ENCODE results near the gene CTSZ. TPM values are rescaled to one million over a fixed set of nuclear protein-coding genes. Genes with fewer than 3 reads are reported as not detected.
A peak's percentile ranks its signal among the peaks of the same experiment; 100 is the strongest.
"Not testable (repeated sequence)": the region's sequence is repeated elsewhere in the genome, so short reads cannot be mapped to it uniquely, and the experiment has no call there.

Gene CTSZ
- total RNA-seq, result 55.1 TPM
- 165 TPM for polyA plus RNA-seq

- no peak for DNase-seq (ENCODE audit: extremely low spot score)
- 7% methylated on average over 82 of the region's 82 CpGs for WGBS
- peak within 1 kb of the TSS; percentile 35 for H3K27ac ChIP-seq (ENCODE audit: low read depth)
- peak within 1 kb of the TSS; percentile 77 for H3K4me3 ChIP-seq (ENCODE audit: low read depth, low read length)
- no peaks in the 10 kb centered on the region for H3K36me3 ChIP-seq (ENCODE audit: insufficient read depth)
- H3K4me1 ChIP-seq (ENCODE audit: insufficient read depth), result no peaks in the 10 kb centered on the region
Observed at GRCh38 chr20:59006864-59007664, at the start of gene CTSZ. TSS of gene CTSZ (minus strand) at chr20:59007254. CDS start at chr20:59007128, 126 bp downstream.

- no peak for DNase-seq (ENCODE audit: extremely low spot score)
- 60% methylated on average over 7 of the region's 7 CpGs for WGBS
- H3K4me3 ChIP-seq (ENCODE audit: low read depth, low read length), result no peak overlapping the region
- H3K4me1 ChIP-seq (ENCODE audit: insufficient read depth), result no peaks in the 10 kb centered on the region
- no peaks in the 10 kb centered on the region for H3K36me3 ChIP-seq (ENCODE audit: insufficient read depth)
- peak overlapping the region; percentile 10 for H3K27ac ChIP-seq (ENCODE audit: low read depth)
Observed at GRCh38 chr20:59055302-59055701, 48.2 kb upstream of the CTSZ start.

GRCh38 chr20:59051666-59052185 lies 44.7 kb upstream of the CTSZ start:
- no peak for DNase-seq (ENCODE audit: extremely low spot score)
- Histone ChIP-seq H3K4me1 (ENCODE audit: insufficient read depth) (no peaks in the 10 kb centered on the region), H3K36me3 (ENCODE audit: insufficient read depth) (no peaks in the 10 kb centered on the region), H3K4me3 (ENCODE audit: low read depth, low read length) (no peak overlapping the region), H3K27ac (ENCODE audit: low read depth) (no peak overlapping the region)
- WGBS, result 68% methylated on average over 6 of the region's 6 CpGs

GRCh38 chr20:59050437-59050836 lies 43.4 kb upstream of the CTSZ start:
- Histone ChIP-seq H3K4me3 (ENCODE audit: low read depth, low read length) (no peak overlapping the region), H3K36me3 (ENCODE audit: insufficient read depth) (no peaks in the 10 kb centered on the region), H3K27ac (ENCODE audit: low read depth) (no peak overlapping the region), H3K4me1 (ENCODE audit: insufficient read depth) (no peaks in the 10 kb centered on the region)
- 49% methylated on average over 1 of the region's 1 CpG for WGBS
- no peak for DNase-seq (ENCODE audit: extremely low spot score)

GRCh38 chr20:59048681-59049030 lies 41.6 kb upstream of the CTSZ start:
- 74% methylated on average over 2 of the region's 2 CpGs for WGBS
- H3K27ac ChIP-seq (ENCODE audit: low read depth), result no peak overlapping the region

GRCh38 chr20:59047938-59048680 lies 41.1 kb upstream of the CTSZ start:
- no peak overlapping the region for H3K27ac ChIP-seq (ENCODE audit: low read depth)
- DNase-seq (ENCODE audit: extremely low spot score), result peak; percentile 36
- no peaks in the 10 kb centered on the region for H3K36me3 ChIP-seq (ENCODE audit: insufficient read depth)
- WGBS, result 78% methylated on average over 5 of the region's 5 CpGs
- peaks cover under 1% of the 10 kb centered on the region for H3K4me1 ChIP-seq (ENCODE audit: insufficient read depth)
- no peak overlapping the region for H3K4me3 ChIP-seq (ENCODE audit: low read depth, low read length)

More at GRCh38 chr20:59048681-59049030, 41.6 kb upstream of the CTSZ start:
- no peaks in the 10 kb centered on the region for H3K4me1 ChIP-seq (ENCODE audit: insufficient read depth)
- no peaks in the 10 kb centered on the region for H3K36me3 ChIP-seq (ENCODE audit: insufficient read depth)
- no peak for DNase-seq (ENCODE audit: extremely low spot score)
- no peak overlapping the region for H3K4me3 ChIP-seq (ENCODE audit: low read depth, low read length)

- H3K36me3 ChIP-seq (ENCODE audit: insufficient read depth), result no peaks in the 10 kb centered on the region
Observed at GRCh38 chr20:59046862-59047261, 39.8 kb upstream of the CTSZ start.

GRCh38 chr20:59044796-59045195 lies 37.7 kb upstream of the CTSZ start:
- Histone ChIP-seq H3K36me3 (ENCODE audit: insufficient read depth) (no peaks in the 10 kb centered on the region), H3K4me1 (ENCODE audit: insufficient read depth) (peaks cover 9% of the 10 kb centered on the region), H3K27ac (ENCODE audit: low read depth) (no peak overlapping the region), H3K4me3 (ENCODE audit: low read depth, low read length) (no peak overlapping the region)
- DNase-seq (ENCODE audit: extremely low spot score), result no peak
- WGBS, result 65% methylated on average over 3 of the region's 3 CpGs

More at GRCh38 chr20:59046862-59047261, 39.8 kb upstream of the CTSZ start:
- H3K27ac ChIP-seq (ENCODE audit: low read depth), result no peak overlapping the region
- WGBS, result 81% methylated on average over 3 of the region's 3 CpGs
- H3K4me3 ChIP-seq (ENCODE audit: low read depth, low read length), result no peak overlapping the region
- H3K4me1 ChIP-seq (ENCODE audit: insufficient read depth), result peaks cover 3% of the 10 kb centered on the region
- no peak for DNase-seq (ENCODE audit: extremely low spot score)

- no peak overlapping the region for H3K27ac ChIP-seq (ENCODE audit: low read depth)
- no peak overlapping the region for H3K4me3 ChIP-seq (ENCODE audit: low read depth, low read length)
- H3K4me1 ChIP-seq (ENCODE audit: insufficient read depth), result peaks cover 9% of the 10 kb centered on the region
- H3K36me3 ChIP-seq (ENCODE audit: insufficient read depth), result no peaks in the 10 kb centered on the region
- no peak for DNase-seq (ENCODE audit: extremely low spot score)
- 91% methylated on average over 3 of the region's 3 CpGs for WGBS
Observed at GRCh38 chr20:59044295-59044694, 37.2 kb upstream of the CTSZ start.

GRCh38 chr20:59043698-59044097 lies 36.6 kb upstream of the CTSZ start:
- 71% methylated on average over 3 of the region's 3 CpGs for WGBS
- Histone ChIP-seq H3K4me3 (ENCODE audit: low read depth, low read length) (no peak overlapping the region), H3K36me3 (ENCODE audit: insufficient read depth) (no peaks in the 10 kb centered on the region), H3K4me1 (ENCODE audit: insufficient read depth) (peaks cover 9% of the 10 kb centered on the region), H3K27ac (ENCODE audit: low read depth) (no peak overlapping the region)
- no peak for DNase-seq (ENCODE audit: extremely low spot score)

- DNase-seq (ENCODE audit: extremely low spot score), result peak; percentile 52
- Histone ChIP-seq H3K27ac (ENCODE audit: low read depth) (peak overlapping the region; percentile 42), H3K4me1 (ENCODE audit: insufficient read depth) (peaks cover 9% of the 10 kb centered on the region), H3K36me3 (ENCODE audit: insufficient read depth) (peaks cover under 1% of the 10 kb centered on the region), H3K4me3 (ENCODE audit: low read depth, low read length) (peak overlapping the region; percentile 91)
- WGBS, result 14% methylated on average over 66 of the region's 66 CpGs
Observed at GRCh38 chr20:59042796-59043631, 36.0 kb upstream of the CTSZ start.

- peak within 1 kb of the TSS; percentile 55 for H3K27ac ChIP-seq (ENCODE audit: low read depth)
- H3K4me3 ChIP-seq (ENCODE audit: low read depth, low read length), result peak within 1 kb of the TSS; percentile 91
- peaks cover 9% of the 10 kb centered on the region for H3K4me1 ChIP-seq (ENCODE audit: insufficient read depth)
- 3% methylated on average over 50 of the region's 50 CpGs for WGBS
- no peak for DNase-seq (ENCODE audit: extremely low spot score)
- peaks cover 2% of the 10 kb centered on the region for H3K36me3 ChIP-seq (ENCODE audit: insufficient read depth)
Observed at GRCh38 chr20:59042151-59042795, 35.2 kb upstream of the CTSZ start, which contains the start of gene PRELID3B. TSS of gene PRELID3B (minus strand) at chr20:59042786. CDS start at chr20:59042730, 56 bp downstream.

- not testable (repeated sequence) for H3K4me3 ChIP-seq (ENCODE audit: low read depth, low read length); H3K27ac ChIP-seq (ENCODE audit: low read depth); H3K36me3 ChIP-seq (ENCODE audit: insufficient read depth); H3K4me1 ChIP-seq (ENCODE audit: insufficient read depth); DNase-seq (ENCODE audit: extremely low spot score)
- 95% methylated on average over 16 of the region's 16 CpGs for WGBS
Observed at GRCh38 chr20:59041487-59041886, 34.4 kb upstream of the CTSZ start.

Data from urinary bladder (tissue), 4 donors.